HEK293 (cell line): ENCODE measurements around the gene ACTA1.
"Not testable (repeated sequence)": the region's sequence is repeated elsewhere in the genome, so short reads cannot be mapped to it uniquely, and the experiment has no call there.

Experiments
- CTCF ChIA-PET: fragments of 350-600 bp; formaldehyde crosslinking; extraction: SDS; loops from one replicate; lab custom pipeline; 2021; ENCODE audit warnings: antibody characterized with exemption; lab: Yijun Ruan, JAX
- POLR2A ChIA-PET: fragments of 300-600 bp; formaldehyde crosslinking; extraction: SDS; loops from one replicate; lab custom pipeline; 2020; ENCODE audit warnings: antibody characterized with exemption, inconsistent platforms; lab: Yijun Ruan, JAX
- H3K27ac ChIP-seq: fragments of 200-500 bp; sonication (Bioruptor generic); 2 replicates; pipeline ENCODE4 v1.5.1; 2014; ENCODE audit warnings: low read depth, low read length, control low read depth, inconsistent platforms; ENCODE audit errors: extremely low read depth
- H3K36me3 ChIP-seq, 2 experiments: fragments of 200-500 bp in 1 of 2; sonication (Bioruptor generic) in 1 of 2; 1 replicate in 1 of 2; 2 replicates in 1 of 2; pipeline ENCODE4 v1.5.1; 2014 to 2017; ENCODE audit warnings: inconsistent platforms in 2 of 2, low read length in 2 of 2; ENCODE audit not compliant: control insufficient read depth in 2 of 2, insufficient read depth in 1 of 2
- H3K4me1 ChIP-seq: fragments of 200-500 bp; sonication (Bioruptor generic); 2 replicates; pipeline ENCODE4 v1.5.1; 2014; ENCODE audit warnings: mild to moderate bottlenecking, low read length, inconsistent platforms; ENCODE audit not compliant: control insufficient read depth, insufficient read depth
- H3K4me3 ChIP-seq: 2 replicates; pipeline ENCODE4 v1.5.1; 2011; ENCODE audit warnings: low read depth, mild to moderate bottlenecking, control low read depth, low read length, moderate library complexity
- H3K9me3 ChIP-seq: fragments of 200-500 bp; sonication (Bioruptor generic); 2 replicates; pipeline ENCODE4 v1.5.1; 2014; ENCODE audit warnings: low read depth, low read length, inconsistent platforms; ENCODE audit not compliant: control insufficient read depth, insufficient read depth
- BCL11B ChIP-seq: fragments of 450-650 bp; formaldehyde crosslinking; IDR thresholded peaks from 2 replicates; pipeline ENCODE4 v1.5.1; 2016; ENCODE audit warnings: low read depth, missing biosample characterization, missing genetic modification characterization
- OSR2 ChIP-seq: fragments of 450-650 bp; formaldehyde crosslinking; IDR thresholded peaks from 2 replicates; pipeline ENCODE4 v1.5.1; 2016; ENCODE audit warnings: missing biosample characterization, missing genetic modification characterization
- SCRT1 ChIP-seq: fragments of 450-650 bp; formaldehyde crosslinking; IDR thresholded peaks from 2 replicates; pipeline ENCODE4 v1.5.1; 2016; ENCODE audit warnings: missing biosample characterization, missing genetic modification characterization, borderline replicate concordance
- ZBTB10 ChIP-seq: fragments of 450-650 bp; formaldehyde crosslinking; IDR thresholded peaks from 2 replicates; pipeline ENCODE4 v1.5.1; 2016; ENCODE audit warnings: missing biosample characterization, missing genetic modification characterization
- ZFP41 ChIP-seq: fragments of 450-650 bp; formaldehyde crosslinking; IDR thresholded peaks from 2 replicates; pipeline ENCODE4 v1.5.1; 2016; ENCODE audit warnings: missing biosample characterization, missing genetic modification characterization, borderline replicate concordance
- ZNF211 ChIP-seq: fragments of 450-650 bp; formaldehyde crosslinking; IDR thresholded peaks from 2 replicates; pipeline ENCODE4 v1.5.1; 2016; ENCODE audit warnings: low read depth, missing biosample characterization, missing genetic modification characterization
- ZNF266 ChIP-seq: fragments of 450-650 bp; formaldehyde crosslinking; IDR thresholded peaks from 2 replicates; pipeline ENCODE4 v1.5.1; 2016; ENCODE audit warnings: missing biosample characterization, missing genetic modification characterization, low read depth
- ZNF280D ChIP-seq: fragments of 450-650 bp; formaldehyde crosslinking; IDR thresholded peaks from 2 replicates; pipeline ENCODE4 v1.5.1; 2016; ENCODE audit warnings: missing biosample characterization, missing genetic modification characterization
- ZNF366 ChIP-seq: fragments of 450-650 bp; formaldehyde crosslinking; conservative IDR thresholded peaks from 2 replicates; pipeline ENCODE4 v1.5.1; 2016; ENCODE audit warnings: missing biosample characterization, missing genetic modification characterization
- ZNF416 ChIP-seq: fragments of 450-650 bp; formaldehyde crosslinking; IDR thresholded peaks from 2 replicates; pipeline ENCODE4 v1.5.1; 2016; ENCODE audit warnings: missing biosample characterization, missing genetic modification characterization
- ZNF560 ChIP-seq: fragments of 450-650 bp; formaldehyde crosslinking; IDR thresholded peaks from 2 replicates; pipeline ENCODE4 v1.5.1; 2017; ENCODE audit warnings: missing biosample characterization, missing genetic modification characterization, borderline replicate concordance
- ZNF596 ChIP-seq: fragments of 450-650 bp; IDR thresholded peaks from 2 replicates; pipeline ENCODE4 v1.5.0; 2018; ENCODE audit warnings: missing biosample characterization, mild to moderate bottlenecking, missing genetic modification characterization, moderate library complexity
- ZNF660 ChIP-seq: fragments of 450-650 bp; IDR thresholded peaks from 2 replicates; pipeline ENCODE4 v1.5.1; 2018; ENCODE audit warnings: missing biosample characterization, mild to moderate bottlenecking, missing genetic modification characterization
- ZNF664 ChIP-seq: fragments of 450-650 bp; formaldehyde crosslinking; IDR thresholded peaks from 2 replicates; pipeline ENCODE4 v1.5.1; 2016; ENCODE audit warnings: missing biosample characterization, missing genetic modification characterization
- ZNF701 ChIP-seq: fragments of 450-650 bp; formaldehyde crosslinking; IDR thresholded peaks from 2 replicates; pipeline ENCODE4 v1.5.1; 2016; ENCODE audit warnings: missing biosample characterization, missing genetic modification characterization
- ZNF704 ChIP-seq: fragments of 450-650 bp; formaldehyde crosslinking; IDR thresholded peaks from 2 replicates; pipeline ENCODE4 v1.5.1; 2016; ENCODE audit warnings: missing biosample characterization, missing genetic modification characterization
- ZNF707 ChIP-seq: fragments of 450-650 bp; formaldehyde crosslinking; IDR thresholded peaks from 2 replicates; pipeline ENCODE4 v1.5.1; 2016; ENCODE audit warnings: missing biosample characterization, missing genetic modification characterization
- ZNF777 ChIP-seq: fragments of 450-650 bp; formaldehyde crosslinking; IDR thresholded peaks from 2 replicates; pipeline ENCODE4 v1.5.1; 2017; ENCODE audit warnings: missing biosample characterization, missing genetic modification characterization, borderline replicate concordance
- ZNF785 ChIP-seq: fragments of 450-650 bp; formaldehyde crosslinking; IDR thresholded peaks from 2 replicates; pipeline ENCODE4 v1.5.1; 2016; ENCODE audit warnings: missing biosample characterization, missing genetic modification characterization

The ACTA1 gene

GRCh38 chr1:229479660-229480399, 45.9 kb upstream of the ACTA1 start (continued):
- TF ChIP-seq ZNF416 (tag by site-specific recombination): no peak

GRCh38 chr1:229478852-229479251, 45.0 kb upstream of the ACTA1 start:
- ChIA-PET CTCF (interaction anchor here (0.6 to 7.9 kb wide), 3 partner anchors 222 to 261 kb away, joined by 3 to 138 read pairs (median 5); no protein-coding TSS in a partner anchor), POLR2A (no interaction called here)
- Histone ChIP-seq H3K4me1 (no peaks in the 10 kb centered on the region), H3K36me3 (peaks cover 66 to 93% of the 10 kb centered on the region in 2 experiments), H3K27ac (no peak overlapping the region), H3K9me3 (no peaks in the 10 kb centered on the region), H3K4me3 (no peak overlapping the region)
- TF ChIP-seq ZNF777 (no peak), BCL11B (tag by site-specific recombination) (no peak), ZNF266 (no peak), ZBTB10 (tag by site-specific recombination) (no peak), ZNF596 (tag by site-specific recombination) (no peak), ZFP41 (tag by site-specific recombination) (no peak), ZNF366 (tag by site-specific recombination) (no peak), ZNF211 (tag by site-specific recombination) (no peak), ZNF280D (tag by site-specific recombination) (no peak), ZNF707 (tag by site-specific recombination) (no peak), SCRT1 (tag by site-specific recombination) (no peak), OSR2 (tag by site-specific recombination) (no peak), ZNF704 (no peak), ZNF701 (tag by site-specific recombination) (no peak), ZNF664 (tag by site-specific recombination) (no peak), ZNF660 (no peak), ZNF785 (tag by site-specific recombination) (no peak), ZNF560 (tag by site-specific recombination) (no peak)

- not testable (repeated sequence) for H3K27ac ChIP-seq, H3K4me3 ChIP-seq, H3K4me1 ChIP-seq, H3K9me3 ChIP-seq
- CTCF ChIA-PET: interaction anchor here (0.6 to 2.4 kb wide), 8 partner anchors 17 to 811 kb away, joined by 3 to 15 read pairs (median 3); no protein-coding TSS in a partner anchor
- POLR2A ChIA-PET: interaction anchor here (0.7 kb wide), 1 partner anchor 217 kb away, joined by 3 read pairs; no protein-coding TSS in a partner anchor
- peaks cover 72 to 86% of the 10 kb centered on the region in 2 experiments for H3K36me3 ChIP-seq
Measured at GRCh38 chr1:229475859-229476258, 42.0 kb upstream of the ACTA1 start.
